ENCODE measurements around the gene ZNF541.

ZNF541 gene, protein sequence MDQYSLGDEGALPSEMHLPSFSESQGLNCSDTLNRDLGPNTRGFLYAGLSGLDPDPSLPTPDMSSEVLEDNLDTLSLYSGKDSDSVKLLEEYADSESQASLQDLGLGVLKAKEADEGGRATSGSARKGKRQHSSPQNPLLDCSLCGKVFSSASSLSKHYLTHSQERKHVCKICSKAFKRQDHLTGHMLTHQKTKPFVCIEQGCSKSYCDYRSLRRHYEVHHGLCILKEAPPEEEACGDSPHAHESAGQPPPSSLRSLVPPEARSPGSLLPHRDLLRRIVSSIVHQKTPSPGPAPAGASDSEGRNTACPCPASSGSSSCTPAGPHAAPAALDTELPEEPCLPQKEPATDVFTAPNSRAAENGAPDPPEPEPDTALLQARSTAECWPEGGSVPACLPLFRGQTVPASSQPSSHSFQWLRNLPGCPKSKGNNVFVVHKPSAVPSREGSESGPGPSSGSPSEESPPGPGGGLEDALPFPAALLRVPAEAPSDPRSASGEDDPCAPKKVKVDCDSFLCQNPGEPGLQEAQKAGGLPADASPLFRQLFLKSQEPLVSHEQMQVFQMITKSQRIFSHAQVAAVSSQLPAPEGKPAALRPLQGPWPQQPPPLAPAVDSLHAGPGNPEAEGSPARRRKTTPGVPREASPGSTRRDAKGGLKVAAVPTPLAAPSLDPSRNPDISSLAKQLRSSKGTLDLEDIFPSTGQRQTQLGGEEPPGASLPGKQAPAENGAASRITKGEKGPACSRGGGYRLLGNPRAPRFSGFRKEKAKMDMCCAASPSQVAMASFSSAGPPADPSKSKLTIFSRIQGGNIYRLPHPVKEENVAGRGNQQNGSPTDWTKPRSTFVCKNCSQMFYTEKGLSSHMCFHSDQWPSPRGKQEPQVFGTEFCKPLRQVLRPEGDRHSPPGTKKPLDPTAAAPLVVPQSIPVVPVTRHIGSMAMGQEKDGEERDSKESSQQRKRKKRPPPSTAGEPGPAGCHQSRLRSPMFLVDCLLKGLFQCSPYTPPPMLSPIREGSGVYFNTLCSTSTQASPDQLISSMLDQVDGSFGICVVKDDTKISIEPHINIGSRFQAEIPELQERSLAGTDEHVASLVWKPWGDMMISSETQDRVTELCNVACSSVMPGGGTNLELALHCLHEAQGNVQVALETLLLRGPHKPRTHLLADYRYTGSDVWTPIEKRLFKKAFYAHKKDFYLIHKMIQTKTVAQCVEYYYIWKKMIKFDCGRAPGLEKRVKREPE (N-terminal part only)

DNA sequence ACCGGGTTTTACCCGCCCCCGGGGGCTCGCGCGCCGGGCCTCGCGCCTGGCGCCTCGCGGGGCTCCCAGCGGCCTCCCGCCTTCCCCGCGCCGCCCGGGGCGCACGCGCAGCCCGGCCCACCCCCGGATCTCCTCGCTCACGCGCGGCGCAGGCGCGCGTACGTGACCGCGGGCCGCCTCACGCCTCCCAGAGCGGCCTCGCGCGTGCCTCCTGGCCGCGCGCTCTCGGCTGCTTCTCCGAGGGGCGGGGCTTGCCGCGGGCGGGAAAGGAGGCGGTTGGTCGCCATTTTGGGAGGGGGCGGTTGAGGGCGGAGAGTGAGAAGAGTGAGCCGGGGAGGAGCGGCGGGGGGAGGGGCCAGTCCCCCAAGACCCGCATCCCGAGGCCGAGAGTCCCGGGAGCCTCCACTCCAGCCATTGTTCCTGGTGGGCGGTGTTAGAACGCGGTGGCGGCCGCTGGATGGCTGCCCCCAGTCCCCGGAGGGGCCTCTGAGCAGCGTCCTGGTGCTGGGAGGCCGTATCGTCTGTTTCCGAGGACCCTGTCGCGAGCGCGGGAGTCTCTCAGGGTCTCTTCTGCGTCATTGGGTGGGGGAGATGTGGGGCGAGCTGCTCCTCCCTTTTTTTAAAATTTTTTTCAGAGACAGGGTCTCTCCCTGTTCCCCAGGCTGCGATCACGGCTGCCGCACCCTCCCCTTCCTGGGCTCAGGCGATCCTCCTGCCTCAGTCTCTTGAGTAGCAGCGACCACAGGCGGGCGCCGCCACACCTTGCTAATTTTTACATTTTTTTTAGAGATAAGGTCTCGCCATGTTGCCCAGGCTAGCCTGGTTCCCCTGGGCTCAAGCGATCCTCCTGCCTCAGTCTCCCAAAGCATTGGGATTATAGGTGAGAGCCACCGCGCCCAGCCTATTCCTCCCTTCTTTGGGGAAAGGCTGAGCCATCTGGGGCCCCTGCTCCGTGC, at the start of gene ZNF541:
ZNF541 (minus strand) TSS at position 78 of the 956 bp plus-strand sequence. CDS start 17,292 bp downstream, outside the sequence.
- peak; percentile 49 for DNase-seq (ENCODE audit: low read depth)

DNA sequence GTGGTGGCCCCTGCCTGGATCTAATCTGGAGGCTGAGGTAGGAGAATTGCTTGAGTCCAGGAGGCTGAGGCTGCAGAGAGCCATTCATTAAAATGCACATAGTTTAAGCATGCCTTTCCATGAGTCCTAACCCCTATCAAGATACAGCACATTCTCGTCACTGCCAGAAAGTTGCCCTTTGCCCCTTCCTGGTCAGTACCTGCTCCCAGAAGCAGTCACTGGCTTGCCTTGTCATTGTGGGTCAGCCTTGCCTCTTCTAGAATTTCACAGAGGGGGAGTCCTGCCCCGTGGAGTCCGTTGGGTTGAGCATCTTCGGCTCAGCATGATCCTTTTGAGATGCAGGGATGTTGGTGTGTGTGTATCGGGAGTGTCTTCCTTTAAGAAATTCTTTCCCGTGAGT, 46.8 kb upstream of the ZNF541 start:
- no peak for DNase-seq (ENCODE audit: low read depth)

- DNase-seq (ENCODE audit: low read depth), result peak; percentile 20
Measured at GRCh38 chr19:47618771-47619170, 45.8 kb upstream of the ZNF541 start.

DNA sequence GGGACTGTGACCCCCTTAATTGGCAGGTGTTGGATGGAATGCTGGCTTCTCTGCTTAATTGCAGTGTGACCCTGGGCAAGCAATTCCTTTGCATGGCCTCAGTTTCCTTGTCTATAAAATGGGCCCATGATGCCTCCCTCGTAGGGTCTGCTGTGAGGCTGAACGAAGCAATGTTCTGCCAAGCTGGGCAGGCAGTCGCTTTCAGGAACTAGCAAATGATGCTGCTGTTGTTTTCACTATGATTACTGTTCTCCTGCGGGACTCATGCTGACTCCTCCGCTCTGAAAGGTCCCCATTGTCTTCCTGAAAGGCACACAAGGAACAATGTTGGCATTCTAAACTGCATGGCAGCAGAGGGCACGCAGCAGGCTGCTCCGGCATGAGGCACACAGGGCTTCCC, 42.8 kb upstream of the ZNF541 start:
- no peak for DNase-seq (ENCODE audit: low read depth)

DNA sequence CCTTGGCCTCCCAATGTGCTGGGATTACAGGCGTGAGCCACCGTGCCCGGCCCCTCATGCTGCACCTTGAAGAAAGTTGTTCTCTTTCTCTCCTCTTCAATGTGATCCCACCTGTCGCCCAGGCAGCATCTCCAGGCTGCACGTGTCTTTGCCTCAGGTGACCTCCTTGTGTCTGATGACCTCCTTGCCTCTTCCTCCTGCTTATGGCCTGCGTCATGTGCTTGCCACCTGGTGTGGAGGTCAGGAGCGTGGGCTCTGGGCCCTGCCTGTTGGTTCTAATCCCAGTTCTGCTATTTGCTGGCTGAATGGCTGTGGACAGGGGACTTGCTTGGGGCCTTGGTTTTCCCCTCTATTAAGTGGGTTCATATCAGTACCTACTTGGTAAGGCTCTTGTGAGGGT, 42.3 kb upstream of the ZNF541 start:
- DNase-seq (ENCODE audit: low read depth), result no peak

DNA sequence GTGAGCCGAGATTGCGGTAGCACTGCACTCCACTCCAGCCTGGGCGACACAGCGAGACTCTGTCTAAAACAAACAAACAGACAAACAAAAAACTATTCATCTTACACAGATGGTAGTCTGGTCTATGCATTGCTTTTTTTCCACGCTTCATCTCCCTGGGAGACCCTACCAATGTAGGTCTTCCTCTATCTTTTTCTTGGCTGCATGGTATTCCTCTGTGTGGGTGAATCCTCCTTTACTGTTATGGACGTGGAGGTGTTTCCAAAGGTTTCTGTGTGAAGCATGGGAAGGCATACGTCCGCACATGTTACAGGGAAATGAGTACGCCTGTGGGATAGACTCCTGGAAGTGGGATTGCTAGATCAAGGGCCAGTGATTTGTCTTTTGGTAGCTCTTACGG, 41.6 kb upstream of the ZNF541 start:
- DNase-seq (ENCODE audit: low read depth), result no peak

DNA sequence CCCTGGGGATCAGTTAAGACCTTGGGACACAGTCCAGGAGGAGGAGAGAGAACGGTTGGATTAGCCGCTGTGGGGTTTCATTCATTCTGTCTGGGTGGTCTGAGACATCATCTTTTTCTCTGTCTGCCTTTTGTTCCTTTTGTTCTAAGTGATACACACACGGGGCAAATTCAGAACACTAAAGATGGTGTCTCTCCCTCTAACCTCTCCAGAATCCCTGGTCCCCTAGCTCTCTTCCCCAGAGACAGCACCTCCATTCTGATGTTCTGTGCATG, 41.0 kb upstream of the ZNF541 start:
- DNase-seq (ENCODE audit: low read depth), result no peak

GRCh38 chr19:47613165-47614020, 40.4 kb upstream of the ZNF541 start:
- peak; percentile 82 for DNase-seq (ENCODE audit: low read depth)

GRCh38 chr19:47610902-47611301, 38.0 kb upstream of the ZNF541 start:
- no peak for DNase-seq (ENCODE audit: low read depth)

DNA sequence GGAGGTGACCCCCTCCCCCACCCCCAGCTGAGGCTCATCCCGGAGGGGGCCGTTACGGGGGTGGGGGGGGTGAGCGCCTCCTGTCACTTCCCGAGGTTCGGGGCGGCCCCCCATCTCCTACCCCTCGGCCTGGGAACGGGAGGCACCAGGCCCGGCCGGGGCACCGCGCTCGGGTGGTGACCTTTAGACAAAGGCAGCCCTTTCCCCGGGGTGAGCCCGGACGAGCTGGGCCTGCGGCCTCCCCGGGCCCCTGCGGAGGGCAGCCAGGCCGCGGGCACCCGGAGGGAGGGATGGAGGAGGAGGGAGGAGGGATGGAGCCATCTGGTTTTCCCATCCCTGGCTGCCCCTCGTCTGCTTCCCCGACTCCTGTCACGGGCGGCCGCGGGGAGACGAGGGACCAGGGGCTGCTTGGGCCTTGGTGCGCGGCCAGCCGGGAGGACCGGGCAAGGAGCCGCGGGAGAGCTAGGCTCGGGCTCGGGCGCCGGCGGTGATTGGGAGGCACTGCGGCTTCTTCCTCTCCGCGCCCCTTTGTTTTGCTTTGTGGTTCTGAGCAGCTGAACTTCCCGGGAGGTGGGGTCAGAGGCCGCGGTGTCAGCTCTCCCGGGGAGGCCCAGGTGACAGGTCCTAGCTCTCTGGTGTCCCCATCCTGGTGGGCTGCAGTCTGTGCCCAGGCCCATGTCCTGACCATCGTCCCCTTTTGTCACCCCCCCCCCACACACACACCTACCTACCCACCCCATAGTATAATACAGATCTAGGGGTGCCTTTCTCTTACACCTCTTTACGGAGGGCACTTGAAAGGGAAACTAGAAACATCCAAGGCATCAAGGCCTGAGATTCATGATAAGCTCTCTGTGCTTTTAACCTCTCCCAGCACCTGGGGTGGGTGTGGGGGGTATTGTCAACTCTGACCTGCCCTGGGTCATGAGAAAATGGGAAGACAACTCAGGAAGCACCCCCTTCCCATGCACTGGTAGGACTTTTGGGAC, 37.3 kb upstream of the ZNF541 start:
- peak; percentile 50 for DNase-seq (ENCODE audit: low read depth)

DNA sequence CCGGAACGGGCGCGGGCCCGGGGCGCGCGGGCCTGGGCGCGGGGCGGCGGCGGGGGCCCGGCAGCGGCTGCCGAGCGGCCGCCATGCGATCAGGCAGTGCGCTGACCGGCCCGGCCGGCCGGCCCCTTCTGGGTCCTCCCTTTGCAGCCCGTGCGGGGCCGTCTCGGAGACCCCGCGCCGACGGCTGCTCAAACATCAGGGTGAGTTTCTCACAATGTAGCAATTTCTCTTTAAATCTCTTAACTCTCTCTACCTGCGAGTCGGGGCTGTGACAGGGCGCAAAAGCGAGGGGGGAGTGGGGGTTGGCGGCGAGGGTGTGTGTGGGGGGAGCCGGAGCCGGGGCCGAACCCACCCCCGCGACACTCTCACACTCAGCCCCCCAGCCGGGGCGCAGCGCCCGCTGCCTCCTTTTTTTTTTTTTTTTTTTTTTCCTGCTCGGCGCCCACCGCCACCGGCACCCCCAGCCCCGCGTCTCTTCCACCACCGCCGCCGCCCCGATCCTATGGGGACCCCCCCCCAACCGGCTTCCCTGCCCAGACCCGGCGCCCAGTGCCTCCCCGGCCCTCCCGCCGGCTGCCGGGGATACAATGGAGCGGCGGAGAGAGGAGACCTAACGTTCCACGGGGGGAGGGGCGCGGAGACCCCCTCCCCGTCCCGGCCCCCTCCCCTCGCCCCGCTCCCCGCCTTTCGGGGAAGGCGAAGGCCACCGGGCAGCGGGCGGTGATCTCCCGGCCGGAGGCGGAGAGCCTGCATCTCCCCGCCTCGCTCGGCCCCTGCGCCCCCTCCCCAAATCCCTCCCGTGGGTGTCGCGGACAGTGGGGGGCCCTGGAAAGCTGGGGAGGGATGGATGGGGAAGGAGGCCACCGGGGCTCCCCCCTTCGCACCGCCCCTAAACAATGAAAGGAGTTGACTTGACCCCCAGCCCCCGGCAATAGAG, 36.3 kb upstream of the ZNF541 start, which contains the start of gene BICRA:
BICRA (plus strand) TSS at position 166 of the 937 bp plus-strand sequence. CDS start 64,441 bp downstream, outside the sequence.
- DNase-seq (ENCODE audit: low read depth), result peak; percentile 80

GRCh38 chr19:47608074-47608918, 35.3 kb upstream of the ZNF541 start:
- peak; percentile 93 for DNase-seq (ENCODE audit: low read depth)

GRCh38 chr19:47607564-47608073, 34.7 kb upstream of the ZNF541 start:
- no peak for DNase-seq (ENCODE audit: low read depth)

DNA sequence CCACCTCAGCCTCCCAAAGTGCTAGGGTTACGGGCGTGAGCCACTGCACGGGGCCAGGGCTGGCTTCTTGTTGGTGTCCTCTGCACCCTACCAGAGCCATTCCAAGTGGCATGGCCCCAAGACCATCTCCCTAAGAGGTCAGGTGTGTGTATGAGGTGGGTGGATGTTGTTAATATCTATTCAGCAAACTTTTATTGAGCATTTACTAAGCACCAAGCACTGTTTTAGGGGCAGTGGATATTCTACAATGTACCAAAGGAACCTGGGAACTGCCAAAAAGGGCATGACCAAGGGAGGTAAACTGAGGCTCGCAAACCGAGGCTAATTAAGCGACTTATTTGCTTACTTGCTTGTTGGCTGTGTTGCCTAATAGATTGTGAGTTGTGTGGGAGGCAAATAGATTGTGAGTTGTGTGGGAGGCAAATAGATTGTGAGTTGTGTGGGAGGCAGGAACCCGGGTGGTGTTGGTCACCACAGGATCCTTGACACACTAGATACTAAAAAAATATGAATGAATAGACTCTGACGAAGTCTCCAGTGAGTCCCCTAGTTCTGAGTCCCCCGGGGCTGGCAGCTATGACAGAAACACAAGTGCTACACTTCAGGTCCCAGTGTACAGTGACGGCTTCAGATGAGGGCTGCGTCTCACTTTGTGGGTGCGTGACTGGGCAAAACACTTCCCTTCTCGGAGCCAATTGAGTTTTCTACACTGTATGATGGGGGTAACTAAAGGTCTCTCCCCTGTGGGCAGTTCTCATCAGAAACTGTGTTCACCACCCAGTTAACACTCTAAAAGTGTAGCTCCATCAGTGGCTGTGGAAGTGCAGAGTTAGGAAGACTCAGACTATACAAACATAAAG, 31.0 kb upstream of the ZNF541 start:
- DNase-seq (ENCODE audit: low read depth), result no peak

DNA sequence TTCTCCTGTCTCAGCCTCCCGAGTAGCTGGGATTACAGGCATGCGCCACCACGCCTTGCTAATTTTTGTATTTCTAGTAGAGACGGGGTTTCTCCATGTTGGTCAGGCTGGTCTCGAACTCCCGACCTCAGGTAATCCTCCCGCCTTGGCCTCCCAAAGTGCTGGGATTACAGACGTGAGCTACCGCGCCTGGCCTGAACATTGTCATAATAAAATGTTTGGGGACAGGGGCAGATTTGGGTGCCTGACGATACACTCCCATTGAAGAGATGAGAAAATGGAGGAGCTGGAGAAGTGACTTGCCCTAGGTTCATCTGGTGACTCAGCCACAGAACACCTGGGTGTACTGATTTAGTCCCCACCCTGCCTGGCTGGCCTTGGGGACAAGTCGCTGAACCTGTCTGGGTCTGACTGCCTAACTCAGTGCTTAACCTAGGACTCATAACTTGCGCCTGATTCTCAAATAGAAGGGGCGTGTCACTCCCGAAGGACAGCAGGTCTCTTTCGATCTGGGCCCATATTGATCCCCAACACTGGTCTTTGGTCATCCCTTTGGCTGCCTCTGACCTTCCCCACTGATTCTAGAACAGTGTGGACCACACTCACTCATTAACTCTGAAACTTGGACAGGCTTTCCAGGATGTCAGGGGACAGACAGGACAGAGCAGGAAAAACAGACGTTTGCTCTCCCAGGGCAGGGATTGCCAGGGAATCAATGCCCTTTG, 28.4 kb upstream of the ZNF541 start:
- DNase-seq (ENCODE audit: low read depth), result no peak

Measured in fibroblast of gingiva (primary cell).